Nephron progenitor cell (in vitro differentiated cells): ENCODE data around the gene SDCBP2.
A peak's percentile ranks its signal among the peaks of the same experiment; 100 is the strongest.

Source experiments
- DNase-seq: peaks from one replicate; pipeline ENCODE4 v3.0.0; 2021
- H3K27ac Mint-ChIP-seq: 2 replicates; pipeline ENCODE4 v1.8.0; 2021; ENCODE audit warnings: mild to moderate bottlenecking, moderate library complexity, mixed read lengths
- H3K27me3 Mint-ChIP-seq: 2 replicates; pipeline ENCODE4 v1.8.0; 2021; ENCODE audit warnings: mild to moderate bottlenecking, low read depth, mixed read lengths; ENCODE audit not compliant: poor library complexity
- H3K36me3 Mint-ChIP-seq: 2 replicates; pipeline ENCODE4 v1.8.0; 2021; ENCODE audit warnings: low read depth, mixed read lengths
- H3K4me1 Mint-ChIP-seq: 2 replicates; pipeline ENCODE4 v1.8.0; 2021; ENCODE audit warnings: mixed read lengths
- H3K4me3 Mint-ChIP-seq: 2 replicates; pipeline ENCODE4 v1.8.0; 2021; ENCODE audit warnings: mild to moderate bottlenecking, moderate library complexity, mixed read lengths
- H3K9me3 Mint-ChIP-seq: 2 replicates; pipeline ENCODE4 v1.8.0; 2021; ENCODE audit warnings: mild to moderate bottlenecking, moderate library complexity, mixed read lengths
- TF ChIP-seq, protein P1 (sequence below): fragments of 200-600 bp; sonication (generic); IDR thresholded peaks from 2 replicates; pipeline ENCODE4 v1.5.0; 2021; ENCODE audit warnings: antibody characterized with exemption

SDCBP2 gene

DNA sequence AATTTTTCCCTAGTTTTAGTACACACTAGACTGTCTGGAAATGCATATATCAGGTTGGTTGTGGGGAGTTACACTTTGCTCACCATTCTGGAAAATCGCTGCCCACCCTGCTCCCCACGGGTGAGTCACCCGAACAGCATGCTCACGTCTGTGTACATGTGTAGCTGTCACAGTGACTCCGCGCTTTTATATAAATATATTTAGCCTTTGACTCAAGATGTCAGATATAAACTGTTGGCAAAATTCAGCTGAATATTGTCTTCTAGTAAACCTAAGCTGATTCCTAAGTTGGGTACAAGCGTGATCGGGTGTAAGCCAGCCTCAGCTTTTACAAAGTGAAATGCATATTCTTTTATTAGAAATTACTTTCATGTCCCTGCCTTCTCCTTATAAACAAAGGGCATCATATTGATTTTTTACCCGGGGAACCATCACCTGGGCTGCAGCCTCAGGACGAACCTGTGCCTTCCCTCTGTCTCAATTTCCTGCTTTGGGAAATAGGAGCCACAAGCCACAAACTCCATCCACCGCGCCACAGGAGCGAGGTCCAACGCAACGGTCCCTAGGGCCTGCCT, 4.3 kb downstream of the SDCBP2 start:
- Mint-ChIP-seq H3K4me1 (peaks cover 38% of the 10 kb centered on the region), H3K9me3 (no peaks in the 10 kb centered on the region), H3K27ac (no peak overlapping the region), H3K4me3 (no peak overlapping the region), H3K36me3 (peaks cover 2% of the 10 kb centered on the region), H3K27me3 (no peaks in the 10 kb centered on the region)
- DNase-seq: no peak
- TF ChIP-seq, protein P1, sequence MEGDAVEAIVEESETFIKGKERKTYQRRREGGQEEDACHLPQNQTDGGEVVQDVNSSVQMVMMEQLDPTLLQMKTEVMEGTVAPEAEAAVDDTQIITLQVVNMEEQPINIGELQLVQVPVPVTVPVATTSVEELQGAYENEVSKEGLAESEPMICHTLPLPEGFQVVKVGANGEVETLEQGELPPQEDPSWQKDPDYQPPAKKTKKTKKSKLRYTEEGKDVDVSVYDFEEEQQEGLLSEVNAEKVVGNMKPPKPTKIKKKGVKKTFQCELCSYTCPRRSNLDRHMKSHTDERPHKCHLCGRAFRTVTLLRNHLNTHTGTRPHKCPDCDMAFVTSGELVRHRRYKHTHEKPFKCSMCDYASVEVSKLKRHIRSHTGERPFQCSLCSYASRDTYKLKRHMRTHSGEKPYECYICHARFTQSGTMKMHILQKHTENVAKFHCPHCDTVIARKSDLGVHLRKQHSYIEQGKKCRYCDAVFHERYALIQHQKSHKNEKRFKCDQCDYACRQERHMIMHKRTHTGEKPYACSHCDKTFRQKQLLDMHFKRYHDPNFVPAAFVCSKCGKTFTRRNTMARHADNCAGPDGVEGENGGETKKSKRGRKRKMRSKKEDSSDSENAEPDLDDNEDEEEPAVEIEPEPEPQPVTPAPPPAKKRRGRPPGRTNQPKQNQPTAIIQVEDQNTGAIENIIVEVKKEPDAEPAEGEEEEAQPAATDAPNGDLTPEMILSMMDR: no peak

DNA sequence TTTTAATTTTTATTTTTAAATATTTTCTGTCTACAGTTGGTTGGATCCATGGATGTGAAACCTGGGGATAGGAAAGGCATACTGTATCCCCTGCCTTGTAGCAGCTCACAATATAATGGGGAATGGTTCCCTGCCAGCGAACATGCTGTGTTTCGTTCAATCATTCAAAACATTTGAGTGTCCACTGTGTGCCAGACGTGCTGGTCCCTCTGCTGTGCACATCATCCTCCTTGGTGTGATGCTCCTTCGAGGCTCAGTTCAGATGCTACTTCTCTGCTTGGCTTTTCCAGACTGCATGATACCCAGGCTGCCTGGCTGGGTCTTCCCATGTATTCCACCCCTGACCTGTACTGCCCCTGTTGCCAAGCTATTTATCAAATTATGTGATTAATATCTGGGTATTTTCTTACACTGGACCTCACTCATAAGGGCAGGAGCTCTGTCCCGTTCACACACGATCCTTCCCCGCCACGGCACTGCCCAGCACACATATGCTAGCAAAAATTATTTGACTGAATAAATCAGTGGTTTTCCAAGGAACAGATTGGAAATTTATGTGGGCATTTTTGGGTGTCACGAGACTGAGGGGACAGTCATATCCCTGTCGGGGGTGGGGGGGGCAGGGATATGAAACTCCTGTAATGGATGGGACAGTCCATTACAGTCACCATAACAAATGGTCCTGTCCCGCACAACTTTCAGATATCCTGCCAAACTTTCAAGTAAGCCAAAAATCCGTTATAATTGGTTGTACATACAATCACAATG, 4.9 kb downstream of the SDCBP2 start:
- no peak for DNase-seq
- TF ChIP-seq, protein P1: no peak
- H3K27ac Mint-ChIP-seq: no peak overlapping the region
- no peaks in the 10 kb centered on the region for H3K36me3 Mint-ChIP-seq
- H3K9me3 Mint-ChIP-seq: no peaks in the 10 kb centered on the region
- H3K4me1 Mint-ChIP-seq: peaks cover 33% of the 10 kb centered on the region
- no peaks in the 10 kb centered on the region for H3K27me3 Mint-ChIP-seq
- H3K4me3 Mint-ChIP-seq: no peak overlapping the region

DNA sequence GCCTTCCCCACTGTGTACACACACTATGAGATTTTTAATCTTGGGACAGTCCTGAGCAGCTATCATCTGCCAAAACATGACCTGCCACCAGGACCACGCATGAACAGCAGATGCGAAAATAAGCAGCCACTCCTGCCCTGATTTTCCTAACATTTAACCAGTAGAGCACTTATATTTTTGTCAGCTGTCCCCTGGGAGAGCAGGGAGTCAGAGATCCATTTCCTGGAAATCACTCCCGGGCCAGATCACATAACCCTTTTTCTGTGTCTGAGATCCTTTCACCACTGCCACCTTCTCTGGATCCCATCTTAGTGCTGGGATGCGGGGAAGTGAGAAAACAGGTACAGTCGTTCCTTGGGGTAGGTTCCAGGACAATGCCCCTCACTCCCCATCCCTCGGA, 5.7 kb downstream of the SDCBP2 start:
- Mint-ChIP-seq H3K36me3 (no peaks in the 10 kb centered on the region), H3K27me3 (no peaks in the 10 kb centered on the region), H3K9me3 (no peaks in the 10 kb centered on the region), H3K4me3 (no peak overlapping the region), H3K4me1 (peaks cover 41% of the 10 kb centered on the region), H3K27ac (peak overlapping the region; percentile 25)
- no peak for DNase-seq
- TF ChIP-seq, protein P1: no peak

DNA sequence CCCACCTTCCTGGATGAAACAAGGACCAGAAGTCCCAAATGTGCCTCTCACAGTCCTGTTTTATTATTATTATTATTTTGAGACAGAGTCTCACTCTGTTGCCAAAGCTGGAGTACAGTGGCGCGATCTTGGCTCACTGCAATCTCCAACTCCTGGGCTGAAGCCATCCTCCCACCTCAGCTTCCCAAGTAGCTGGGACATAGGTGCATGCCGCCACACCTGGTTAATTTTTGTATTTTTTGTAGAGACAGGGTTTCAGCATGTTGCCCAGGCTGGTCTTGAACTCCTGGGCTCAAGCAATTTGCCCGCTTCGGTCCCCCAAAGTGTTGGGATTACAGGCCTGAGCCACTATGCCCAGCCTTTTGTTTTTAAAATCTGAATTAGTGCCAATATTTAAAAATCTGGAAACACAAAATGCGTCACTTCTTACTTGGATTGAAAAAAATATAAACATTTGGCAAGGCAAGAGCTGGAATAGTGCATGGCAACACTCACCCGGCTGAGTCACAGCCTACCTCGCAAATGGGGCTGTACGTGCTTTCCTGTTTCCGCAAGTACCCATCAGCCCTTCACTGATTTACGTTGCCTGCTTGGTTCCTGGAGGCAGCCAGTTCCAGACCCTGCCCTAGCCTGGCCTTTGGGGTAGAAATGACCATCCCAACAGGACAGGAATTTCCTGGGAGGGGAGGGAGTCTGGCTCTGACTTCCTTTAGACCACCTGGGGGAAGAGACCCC, 6.3 kb downstream of the SDCBP2 start:
- H3K4me1 Mint-ChIP-seq: peaks cover 47% of the 10 kb centered on the region
- H3K27me3 Mint-ChIP-seq: peaks cover under 1% of the 10 kb centered on the region
- TF ChIP-seq, protein P1: no peak
- H3K36me3 Mint-ChIP-seq: no peaks in the 10 kb centered on the region
- H3K4me3 Mint-ChIP-seq: no peak overlapping the region
- H3K27ac Mint-ChIP-seq: peak overlapping the region; percentile 25
- H3K9me3 Mint-ChIP-seq: no peaks in the 10 kb centered on the region
- no peak for DNase-seq

DNA sequence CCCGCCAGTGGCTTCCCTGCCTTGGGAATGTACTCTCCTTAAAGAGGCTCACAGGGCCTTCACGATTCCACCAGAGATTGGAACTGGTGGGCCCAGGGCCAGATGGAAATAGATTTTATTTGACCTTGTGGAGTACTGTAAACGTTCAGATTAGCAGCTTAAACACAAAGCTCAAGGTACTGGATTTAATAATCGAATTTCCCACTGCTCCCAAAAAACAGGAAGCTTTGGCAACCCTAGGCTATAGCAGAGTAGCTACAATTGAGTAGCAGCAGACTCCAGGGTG, 7.3 kb downstream of the SDCBP2 start:
- peaks cover 51% of the 10 kb centered on the region for H3K4me1 Mint-ChIP-seq
- H3K27ac Mint-ChIP-seq: peak overlapping the region; percentile 57
- TF ChIP-seq, protein P1: no peak
- no peak overlapping the region for H3K4me3 Mint-ChIP-seq
- no peaks in the 10 kb centered on the region for H3K36me3 Mint-ChIP-seq
- peaks cover 7% of the 10 kb centered on the region for H3K27me3 Mint-ChIP-seq
- no peaks in the 10 kb centered on the region for H3K9me3 Mint-ChIP-seq
- no peak for DNase-seq
